Measurements from ENCODE around the gene BLOC1S1.

The BLOC1S1 gene

DNA sequence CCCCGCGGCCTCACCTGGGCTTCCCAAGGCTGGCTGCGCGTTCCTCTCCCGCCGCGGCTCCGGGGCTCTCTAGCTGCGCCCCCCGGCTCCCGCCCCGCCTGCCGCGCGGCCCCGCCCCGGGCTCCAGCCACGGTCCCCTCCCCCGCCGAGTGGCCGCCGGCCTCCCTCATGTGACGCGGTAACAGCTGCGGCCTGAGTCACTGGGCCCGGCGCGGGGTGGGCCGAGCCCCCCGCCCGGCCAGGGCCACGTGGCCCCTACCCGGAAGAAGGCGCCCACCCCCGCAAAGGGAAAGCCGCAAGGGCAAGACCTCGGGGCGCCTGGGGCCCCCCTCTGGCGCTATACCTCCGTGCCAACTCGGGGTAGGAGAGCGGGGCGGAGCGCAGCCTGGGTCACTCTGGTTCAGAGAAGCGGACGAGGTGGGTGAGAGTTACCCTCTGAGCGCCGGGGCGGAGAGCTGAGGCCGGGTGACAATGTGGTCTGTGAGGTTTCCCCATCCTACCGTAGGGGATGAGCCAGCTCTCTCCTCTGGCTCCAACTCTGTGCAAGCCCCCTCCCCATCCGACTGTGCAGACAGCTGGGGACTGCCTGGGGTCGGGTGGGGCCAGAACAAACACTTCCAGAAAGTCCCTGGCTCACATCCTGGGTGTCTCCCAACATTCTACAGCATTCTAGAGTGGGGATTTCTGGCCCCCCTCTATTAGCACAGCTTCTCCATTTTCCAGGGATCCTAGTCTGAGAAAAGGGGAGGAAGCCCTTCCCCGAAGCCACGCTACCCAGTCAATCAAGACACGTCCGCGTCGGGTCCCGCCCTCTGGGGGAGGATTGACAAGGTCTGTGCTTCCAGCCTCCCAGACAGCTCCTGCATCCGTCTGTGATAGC lies 13.3 kb downstream of the BLOC1S1 start, which contains the start of gene CD63:
Gene CD63, minus strand, starts transcription at position 71 of the 880 bp plus-strand sequence. CDS start 668 bp downstream, outside the sequence.
- peak; percentile 76 for DNase-seq

DNA sequence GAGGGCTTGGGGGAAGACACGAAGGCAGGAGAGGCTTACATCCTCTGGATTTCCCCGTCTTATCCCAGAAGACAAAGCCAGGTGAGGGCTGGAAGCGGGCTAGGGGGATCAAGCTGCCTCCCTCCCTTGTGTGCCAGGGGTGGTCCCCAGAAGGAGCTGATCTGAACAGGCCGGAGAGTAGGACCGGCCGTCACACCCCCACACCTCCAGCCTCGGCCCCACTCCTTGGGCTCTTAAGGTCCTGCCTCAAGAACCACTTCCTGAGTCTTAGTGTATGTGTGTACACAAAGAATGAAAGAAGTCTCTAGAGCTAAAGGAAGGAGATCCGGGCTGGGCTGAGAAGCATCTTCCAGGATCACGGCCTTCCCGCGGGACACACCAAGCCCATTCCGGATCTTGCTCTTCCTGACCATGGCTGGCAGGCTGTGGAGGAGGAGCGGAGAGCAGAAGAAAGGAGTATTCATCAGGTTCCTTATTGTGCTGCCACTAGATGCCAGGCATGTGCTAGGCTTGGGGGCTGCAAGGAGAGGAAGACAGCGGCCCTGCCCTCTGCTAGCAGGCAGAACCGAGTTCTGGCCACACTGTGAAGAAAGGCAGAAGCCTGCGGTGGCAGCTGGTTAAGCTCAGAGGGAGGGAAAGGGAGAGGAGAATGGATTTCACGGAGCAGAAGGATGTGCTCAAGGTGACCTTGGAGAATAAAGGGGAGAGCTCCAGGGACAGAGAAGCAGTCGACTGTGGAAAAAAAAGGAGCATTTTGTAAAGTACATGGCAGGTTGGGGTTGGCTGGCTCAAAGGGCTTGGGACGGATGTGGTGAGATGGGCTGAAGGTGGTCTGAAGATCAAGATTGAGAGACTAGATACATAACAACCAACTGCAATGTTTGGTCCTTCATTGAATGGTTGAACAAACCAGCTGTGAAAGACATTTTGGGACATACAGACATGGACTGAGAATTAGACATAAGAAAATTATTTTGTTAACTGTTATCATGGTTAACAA lies 14.3 kb downstream of the BLOC1S1 start:
- DNase-seq, result peak; percentile 50

DNA sequence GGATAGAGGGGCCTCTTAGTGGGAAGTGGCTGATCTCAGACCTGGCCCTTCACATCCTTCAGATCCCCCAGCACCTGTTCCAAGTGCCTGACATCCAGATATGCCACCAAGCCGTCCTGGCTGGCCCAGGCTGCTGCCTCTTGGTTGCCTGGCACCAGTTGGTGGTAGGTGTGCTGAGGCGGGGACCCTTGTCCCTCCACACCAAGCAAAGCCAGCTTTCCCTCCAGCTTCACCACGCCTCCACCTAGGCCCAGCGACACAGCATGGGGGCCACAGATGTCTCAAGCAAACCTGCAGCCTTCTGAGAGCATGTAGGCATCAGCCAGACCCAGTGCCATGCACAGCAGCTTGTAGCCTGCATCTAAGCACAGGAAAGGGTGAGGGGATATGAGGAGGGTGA lies 16.4 kb downstream of the BLOC1S1 start:
- no peak for DNase-seq

DNA sequence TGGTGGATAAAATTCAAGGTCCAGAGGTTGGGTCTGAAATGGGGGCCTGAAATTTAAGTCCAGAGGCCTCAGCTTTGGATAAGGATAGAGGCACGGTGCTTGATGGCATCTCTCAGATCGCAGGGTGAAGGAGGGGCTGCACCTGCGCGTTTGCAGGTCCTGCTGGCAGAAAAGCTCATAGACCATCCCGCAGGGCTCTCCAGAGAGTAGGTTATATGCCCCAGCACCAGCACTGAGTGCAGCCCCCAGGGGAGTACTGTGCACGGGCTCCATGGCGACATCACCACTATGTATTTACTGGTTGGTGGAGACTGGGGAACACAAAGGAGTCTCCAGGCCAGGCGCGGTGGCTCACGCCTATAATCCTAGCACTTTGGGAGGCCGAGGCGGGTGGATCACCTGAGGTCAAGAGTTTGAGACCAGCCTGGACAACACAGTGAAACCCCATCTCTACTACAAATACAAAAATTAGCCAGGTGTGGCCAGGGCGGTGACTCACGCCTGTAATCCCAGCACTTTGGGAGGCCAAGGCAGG lies 17.2 kb downstream of the BLOC1S1 start:
- DNase-seq, result no peak

DNA sequence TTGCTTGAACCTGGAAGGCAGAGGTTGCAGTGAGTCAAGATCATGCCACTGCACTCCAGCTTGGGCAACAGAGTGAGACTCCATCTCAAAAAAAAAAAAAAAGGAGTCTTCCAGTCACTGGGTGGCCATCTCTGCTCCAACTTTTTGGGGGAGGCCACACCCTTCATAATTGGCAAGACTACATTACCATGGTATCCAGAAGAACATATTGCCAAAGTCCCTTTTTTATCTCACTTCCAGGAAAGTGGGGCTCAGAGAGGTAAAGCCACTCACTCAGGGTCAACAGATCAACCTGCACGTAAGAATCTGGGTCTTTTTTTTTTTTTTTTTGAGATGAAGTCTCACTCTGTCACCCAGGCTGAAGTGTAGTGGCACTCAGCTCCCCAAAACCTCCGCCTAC lies 18.0 kb downstream of the BLOC1S1 start:
- DNase-seq, result no peak

DNA sequence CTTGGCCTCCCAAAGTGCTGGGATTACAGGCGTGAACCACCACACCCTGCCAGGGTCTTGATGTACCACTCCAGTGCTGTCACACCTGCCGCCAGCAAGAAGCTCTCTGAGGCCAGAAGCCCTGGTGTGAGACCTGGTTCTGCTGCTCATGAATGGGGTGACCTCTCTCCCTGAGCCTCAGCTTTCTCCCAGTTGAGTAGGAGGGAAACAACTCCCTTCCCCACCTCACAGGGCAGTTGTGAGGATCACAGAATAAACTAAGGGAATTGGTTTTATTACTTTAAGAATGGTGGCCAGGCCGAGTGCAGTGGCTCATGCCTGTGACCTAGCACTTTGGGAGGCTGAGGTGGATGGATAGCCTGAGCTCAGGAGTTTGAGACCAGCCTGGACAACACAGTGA lies 18.7 kb downstream of the BLOC1S1 start:
- no peak for DNase-seq

DNA sequence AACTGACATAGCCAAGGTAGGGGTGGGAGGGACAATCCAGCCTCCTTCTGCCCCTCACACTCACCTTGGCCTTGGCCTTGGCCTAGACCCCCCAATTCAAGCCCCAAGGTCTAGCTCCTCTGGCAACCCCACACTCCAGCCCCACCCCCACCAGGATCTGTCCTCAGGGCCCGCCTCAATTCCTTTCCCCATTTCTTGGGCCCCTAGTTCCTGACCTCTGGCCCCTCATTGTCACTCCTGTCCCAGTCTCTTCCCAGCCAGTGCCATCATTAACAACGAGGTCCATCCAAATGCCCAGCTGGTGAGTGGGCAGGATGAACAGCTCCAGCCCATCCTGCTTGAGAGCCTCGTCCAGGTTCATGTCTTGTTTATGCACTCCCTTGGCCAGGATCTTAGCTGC lies 20.2 kb downstream of the BLOC1S1 start:
- DNase-seq, result no peak

DNA sequence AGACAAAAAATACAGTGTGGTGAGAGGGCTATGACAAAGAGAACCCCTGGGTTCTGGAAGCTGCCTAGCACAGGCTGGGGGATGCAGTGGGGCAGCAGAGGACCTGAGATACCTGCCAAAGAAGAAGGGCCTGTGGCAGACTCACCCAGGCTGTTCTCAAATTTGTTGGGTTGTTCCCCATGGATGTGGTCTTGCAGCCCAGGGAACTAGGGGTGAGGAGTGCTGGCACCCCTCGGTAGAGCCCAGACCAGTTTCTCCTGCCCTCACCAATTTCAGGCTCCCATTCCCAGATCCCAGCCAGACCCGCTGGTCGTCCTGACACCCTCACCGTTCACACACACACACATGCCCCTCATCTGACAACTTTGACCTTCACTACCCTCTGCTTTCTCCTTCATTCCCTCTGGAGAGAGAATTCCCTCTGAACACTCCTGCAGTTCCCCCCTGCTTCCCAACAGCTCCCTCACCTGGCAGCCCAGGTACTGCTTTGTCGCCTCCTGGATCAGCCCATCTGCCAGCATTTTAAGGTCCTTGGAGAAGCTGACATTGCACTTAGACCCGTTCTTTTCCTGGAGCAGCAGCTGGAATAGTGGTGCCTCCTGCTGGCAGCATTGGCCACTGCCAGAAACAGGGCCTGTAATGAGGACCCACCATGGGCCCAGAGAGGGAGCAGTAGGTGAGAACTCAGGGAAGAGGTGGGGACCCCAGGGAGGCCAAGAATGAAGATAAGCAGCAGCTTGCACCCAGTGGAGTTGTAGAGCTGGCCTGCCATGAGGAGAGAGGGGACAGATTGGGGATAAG lies 21.1 kb downstream of the BLOC1S1 start:
- peak; percentile 65 for DNase-seq

DNA sequence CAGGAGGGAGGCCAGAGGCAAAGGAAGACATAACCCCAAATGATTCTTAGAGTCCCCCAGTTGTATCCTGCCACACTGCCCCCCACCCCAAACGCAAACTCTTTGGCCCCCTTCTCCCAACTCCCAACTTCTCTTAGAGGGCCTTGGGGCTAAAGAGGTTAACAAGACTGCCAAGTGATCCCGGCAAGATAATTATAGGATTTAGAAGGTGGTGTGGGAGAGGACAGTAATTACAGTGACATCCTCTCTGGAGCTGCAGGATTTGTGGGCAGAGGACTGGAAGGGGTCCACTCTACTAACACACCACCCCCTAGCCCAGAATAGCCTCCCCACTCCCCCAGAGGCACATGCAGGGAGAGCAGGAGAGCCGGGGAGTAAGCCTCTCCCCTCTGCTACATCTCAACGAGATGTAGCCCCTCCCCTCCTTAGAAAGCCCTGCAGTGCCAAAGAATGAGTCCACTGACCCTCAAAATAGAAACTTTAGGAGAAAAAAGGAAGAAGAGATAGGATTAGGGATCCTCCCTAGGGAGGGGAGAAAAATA lies 21.8 kb downstream of the BLOC1S1 start:
- no peak for DNase-seq

DNA sequence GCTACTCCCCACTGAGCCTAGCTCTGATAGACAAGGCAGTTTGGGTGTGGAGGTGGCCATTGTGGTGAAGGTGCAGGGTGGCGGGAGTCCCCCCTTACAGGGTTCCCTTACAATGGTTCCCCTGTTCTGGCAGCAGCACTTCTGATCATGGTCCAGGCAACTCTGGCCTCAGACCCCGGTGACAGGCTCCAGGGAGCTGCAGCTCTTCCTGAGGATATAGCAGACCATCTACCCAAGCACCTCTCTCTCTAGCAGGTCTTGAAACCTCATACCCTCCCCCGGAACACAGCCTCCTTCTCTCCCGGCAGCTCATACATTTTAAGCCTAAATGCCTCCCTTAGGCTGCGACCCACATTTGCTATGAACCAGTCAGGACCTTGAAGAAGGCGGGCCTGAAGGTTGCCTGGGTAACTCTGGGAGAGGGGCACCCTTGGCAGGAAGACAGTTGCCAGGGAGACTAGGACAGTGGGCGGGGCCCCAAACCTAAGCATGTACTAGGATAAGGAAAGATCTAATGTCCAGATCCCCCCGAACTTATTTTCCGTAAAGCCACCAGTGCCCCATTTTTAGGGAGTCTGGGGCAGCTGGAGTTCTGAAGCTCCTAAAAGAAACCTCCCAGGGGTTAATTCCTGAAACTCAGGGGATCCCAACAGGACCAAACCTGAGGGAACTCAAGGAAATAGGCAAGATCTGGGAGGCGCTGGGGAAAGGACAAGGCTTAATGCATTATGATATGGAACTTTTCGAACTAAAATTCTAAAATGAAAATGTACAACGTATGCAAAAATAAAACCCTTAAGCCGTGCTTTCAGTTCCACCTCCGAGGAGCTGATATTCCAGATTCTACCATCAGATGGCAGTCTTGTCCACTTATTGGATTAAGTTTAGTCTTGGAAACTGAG lies 22.5 kb downstream of the BLOC1S1 start:
- DNase-seq, result peak; percentile 90

DNA sequence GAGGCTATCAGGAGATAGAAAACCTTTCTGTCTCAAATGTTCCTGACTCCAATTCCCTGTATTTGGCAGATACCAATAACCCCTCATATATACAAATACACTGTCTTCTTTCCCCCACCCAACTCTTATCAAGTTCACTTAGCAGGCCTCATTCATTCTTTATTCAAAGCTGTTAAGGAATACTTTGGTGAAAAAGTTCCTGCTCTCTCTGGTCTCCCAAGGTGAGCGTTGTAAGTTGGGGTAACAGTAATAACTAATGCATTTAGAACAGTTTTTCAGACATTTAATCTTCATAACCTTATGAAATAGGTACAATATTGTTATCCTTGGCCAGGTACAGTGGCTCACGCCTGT lies 23.2 kb downstream of the BLOC1S1 start:
- DNase-seq, result no peak

DNA sequence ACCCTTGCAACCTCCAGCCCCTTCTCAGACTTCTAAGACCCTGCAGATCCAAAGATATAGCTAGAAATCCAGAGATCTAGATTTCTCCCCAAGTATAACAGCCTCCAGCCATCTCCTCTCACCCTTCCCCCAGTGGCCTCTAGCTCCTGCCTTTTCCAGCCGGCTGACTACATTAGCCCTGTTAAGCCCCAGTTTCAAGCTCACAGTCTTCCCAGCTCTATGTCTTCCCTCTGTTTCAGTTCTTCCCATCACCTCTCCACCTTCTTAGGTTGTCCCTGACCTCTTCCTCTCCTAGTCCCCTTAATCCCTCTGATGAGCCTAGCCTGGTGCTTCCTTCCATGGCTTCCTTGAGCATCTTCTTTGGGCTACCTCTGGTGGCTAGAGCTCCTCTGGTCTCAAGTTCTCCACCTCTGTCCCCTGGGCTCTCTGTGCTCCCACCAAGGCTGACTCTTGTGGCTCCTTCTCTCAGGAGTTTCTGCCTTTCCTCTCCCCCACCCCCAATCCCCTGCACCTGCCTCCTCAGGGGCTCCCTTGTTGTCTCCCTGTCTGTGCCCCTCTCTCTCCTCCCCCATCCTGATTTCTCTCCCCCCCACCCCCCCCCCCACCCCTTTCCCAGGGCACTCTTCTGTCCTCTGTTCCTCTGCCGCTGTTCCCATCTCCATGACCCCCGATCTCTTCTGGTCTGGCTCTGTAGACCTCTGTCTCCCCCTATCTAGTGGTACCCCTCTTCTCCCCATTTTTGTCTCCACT lies 26.3 kb downstream of the BLOC1S1 start:
- DNase-seq, result no peak

DNA sequence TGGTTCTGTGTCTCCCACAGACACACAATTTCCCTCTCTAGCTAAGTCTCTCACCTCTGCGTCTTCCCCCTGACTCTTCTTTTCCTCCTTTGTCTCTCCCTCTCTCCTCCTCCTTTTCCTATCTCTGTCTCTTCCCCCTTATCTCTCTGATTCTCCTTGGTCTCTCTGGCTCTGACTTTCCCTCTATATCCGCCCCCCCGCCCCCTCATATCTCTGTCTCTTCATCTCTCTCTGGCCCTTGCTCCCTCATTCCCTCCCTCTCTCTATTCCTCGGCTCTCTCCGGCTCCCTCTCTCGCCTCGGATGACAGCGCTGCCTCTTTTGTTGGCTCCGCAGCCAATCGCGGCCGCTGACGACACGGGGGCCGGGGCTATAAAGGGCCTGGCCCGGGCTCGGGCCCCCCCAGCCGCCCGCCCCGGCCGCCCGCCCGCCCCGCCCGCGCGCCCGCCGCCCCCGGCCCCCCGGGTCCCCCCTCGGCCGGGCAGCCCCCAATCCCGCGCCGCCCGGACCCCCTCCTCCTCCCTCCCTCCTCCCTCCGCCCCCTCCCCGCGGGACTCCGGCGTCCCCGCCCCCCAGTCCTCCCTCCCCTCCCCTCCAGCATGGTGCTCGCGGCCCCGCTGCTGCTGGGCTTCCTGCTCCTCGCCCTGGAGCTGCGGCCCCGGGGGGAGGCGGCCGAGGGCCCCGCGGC lies 27.0 kb downstream of the BLOC1S1 start, which contains the start of gene GDF11:
Gene GDF11, plus strand, starts transcription at position 404 of the 687 bp plus-strand sequence. Its CDS starts 195 bp downstream, at position 599.
- DNase-seq, result peak; percentile 72

DNA sequence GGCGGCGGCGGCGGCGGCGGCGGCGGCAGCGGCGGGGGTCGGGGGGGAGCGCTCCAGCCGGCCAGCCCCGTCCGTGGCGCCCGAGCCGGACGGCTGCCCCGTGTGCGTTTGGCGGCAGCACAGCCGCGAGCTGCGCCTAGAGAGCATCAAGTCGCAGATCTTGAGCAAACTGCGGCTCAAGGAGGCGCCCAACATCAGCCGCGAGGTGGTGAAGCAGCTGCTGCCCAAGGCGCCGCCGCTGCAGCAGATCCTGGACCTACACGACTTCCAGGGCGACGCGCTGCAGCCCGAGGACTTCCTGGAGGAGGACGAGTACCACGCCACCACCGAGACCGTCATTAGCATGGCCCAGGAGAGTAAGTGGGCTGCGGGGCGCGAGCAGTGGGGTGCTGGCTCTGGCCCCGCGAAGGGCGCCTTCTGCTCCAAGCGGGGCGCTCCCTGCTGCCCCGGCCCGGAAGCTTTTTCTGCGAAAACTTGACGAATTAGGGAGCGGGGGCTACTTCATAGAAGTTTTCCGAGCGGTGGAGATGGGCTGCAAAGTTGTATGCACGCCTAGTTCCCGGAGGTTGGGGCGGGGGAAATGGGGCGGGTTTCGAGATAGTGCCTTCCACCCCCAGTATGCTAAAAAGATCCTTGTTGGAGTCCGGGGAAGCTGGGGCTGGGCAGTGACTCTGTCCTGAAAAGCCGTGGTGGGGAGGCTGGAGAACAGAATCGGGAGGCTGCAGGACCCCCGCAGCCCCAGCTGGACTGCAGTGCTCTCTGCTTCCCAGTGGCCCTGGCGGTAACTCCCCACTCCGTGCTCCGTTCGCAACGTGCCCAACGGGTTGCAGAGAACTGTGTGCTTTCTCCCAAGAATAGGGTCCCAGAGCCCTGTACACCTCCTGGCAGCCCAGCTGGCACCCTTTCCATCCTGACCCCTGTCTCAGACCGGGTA lies 27.8 kb downstream of the BLOC1S1 start:
- peak; percentile 56 for DNase-seq

DNA sequence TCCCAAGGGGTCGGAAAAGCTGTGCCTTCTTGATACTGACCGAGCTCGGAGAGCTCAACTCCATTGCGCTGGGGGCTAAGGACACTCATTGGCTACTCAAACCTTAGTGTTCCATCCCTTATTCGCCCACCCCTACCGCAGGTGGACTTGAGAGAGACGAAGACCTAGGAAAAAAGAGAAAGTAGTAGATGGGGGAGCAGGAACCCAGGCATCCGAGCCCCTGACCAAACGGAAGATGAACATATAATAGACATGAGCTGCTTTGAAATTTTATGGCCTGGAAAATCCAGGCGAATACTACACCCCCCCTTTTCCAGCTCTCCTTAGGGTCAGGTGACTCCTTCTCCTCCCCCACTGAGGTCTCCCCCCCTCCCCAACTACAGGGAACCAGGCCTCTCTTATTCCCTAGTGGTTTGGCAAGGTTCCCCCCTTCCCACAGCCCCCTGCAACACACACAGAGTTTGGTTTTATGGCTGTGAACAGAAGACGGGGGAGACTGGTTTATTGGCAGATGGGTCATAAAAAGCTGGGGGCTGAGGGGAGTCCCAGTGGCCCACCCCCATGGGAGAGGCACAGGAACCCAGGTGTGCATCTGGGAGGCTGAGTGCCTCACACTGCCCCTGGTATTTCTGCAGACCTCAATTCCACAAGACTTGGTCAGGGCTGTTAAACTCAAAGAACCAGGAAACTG lies 28.6 kb downstream of the BLOC1S1 start:
- no peak for DNase-seq

DNA sequence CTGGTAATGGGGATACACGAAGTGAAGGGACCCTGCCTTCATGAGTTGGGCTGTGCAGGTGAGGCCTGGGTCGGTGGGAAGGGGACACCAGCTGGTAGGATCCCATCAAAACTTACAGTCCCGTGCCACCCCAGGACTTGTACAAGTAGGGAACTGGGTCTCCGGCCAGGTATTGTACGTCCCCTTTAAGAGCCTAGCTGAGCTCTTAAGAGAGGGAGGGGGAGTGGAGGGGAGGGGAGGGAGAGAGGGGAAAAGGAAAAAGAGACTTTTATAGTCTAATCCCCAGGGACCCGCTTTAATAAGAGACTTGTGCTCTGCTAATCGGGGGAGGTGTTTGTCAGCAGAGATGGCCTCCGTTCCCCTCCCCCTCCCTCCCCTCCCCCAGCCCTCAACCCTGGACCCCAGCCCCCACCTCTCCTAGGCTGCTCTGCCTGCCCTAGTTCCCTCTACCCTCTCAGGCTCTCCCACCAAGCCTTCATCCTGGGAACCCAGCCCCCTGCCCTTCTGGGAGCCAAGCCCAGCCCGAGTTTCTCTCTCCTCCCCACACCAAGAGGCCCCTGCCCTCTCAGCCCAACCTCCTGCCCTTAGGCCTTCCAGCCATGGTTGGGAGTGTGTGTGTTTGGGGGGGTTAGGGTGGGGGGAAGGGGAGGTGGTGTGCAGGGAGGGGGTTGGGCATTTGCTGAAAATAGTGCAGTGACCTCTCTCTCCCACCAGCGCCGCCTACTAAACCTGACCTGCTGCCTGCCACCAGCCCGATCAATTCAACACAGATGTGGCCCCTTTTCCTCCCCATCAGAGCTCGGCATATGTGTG lies 29.7 kb downstream of the BLOC1S1 start:
- DNase-seq, result no peak

Data from activated CD4-positive, alpha-beta T cell treated with anti-CD3 and anti-CD28 coated beads, Interleukin-2, amount 50 U/mL, for 16 hours (primary cell).